GM12878 (cell line): ENCODE data around the gene ACSF2. TPM values are rescaled to one million over a fixed set of nuclear protein-coding genes. Genes with fewer than 3 reads are reported as not detected.

Experiments
- ATAC-seq: fragments of 200-7000 bp; cut with Tn5 transposase; 3 replicates; pipeline ENCODE4 v1.9.1; 2020; ENCODE audit warnings: mild to moderate bottlenecking, moderate library complexity
- BruUV-seq: library from RNA; stranded (reverse); fragments of 400-500 nt; replicated peaks from 2 replicates; lab custom pipeline; 2021; lab: Mats Ljungman, UMichigan
- CTCF ChIA-PET: fragments of 300-600 bp; sonication (Branson Sonifier 250); formaldehyde crosslinking; extraction: SDS; loops from one replicate; lab custom pipeline; 2021; ENCODE audit warnings: inconsistent platforms; lab: Yijun Ruan, JAX
- POLR2A ChIA-PET: fragments of 350-600 bp; formaldehyde crosslinking; extraction: SDS; loops from one replicate; lab custom pipeline; 2021; ENCODE audit warnings: inconsistent platforms; lab: Charles Lee
- RAD21 ChIA-PET: fragments of 300-600 bp; sonication (Branson Sonifier 250); formaldehyde crosslinking; loops from one replicate; lab custom pipeline; 2023; ENCODE audit warnings: antibody characterized with exemption; ENCODE audit not compliant: unreplicated experiment; lab: Charles Lee
- SMC1A ChIA-PET: fragments of 300-600 bp; sonication (Branson Sonifier 250); formaldehyde crosslinking; loops from one replicate; lab custom pipeline; 2023; ENCODE audit not compliant: unreplicated experiment, uncharacterized antibody; lab: Charles Lee
- DNase-seq: peaks from one replicate; pipeline ENCODE4 v3.0.0-alpha.2; 2011; ENCODE audit warnings: low read depth, low spot score
- FAIRE-seq: peaks from 3 replicates; lab custom pipeline; 2011; peaks lifted over from hg19 to GRCh38; lab: Jason Lieb, UNC
- H2AFZ ChIP-seq: 2 replicates; pipeline ENCODE4 v1.6.0; 2011; ENCODE audit warnings: low read depth, low read length, control low read depth; ENCODE audit not compliant: control insufficient read depth
- H3K27ac ChIP-seq: 2 replicates; pipeline ENCODE4 v1.5.1; 2011; ENCODE audit warnings: control low read depth; ENCODE audit not compliant: control insufficient read depth, insufficient read depth
- H3K27me3 ChIP-seq, 2 experiments: replicated peaks in 1 of 2; 2 replicates each; pipeline versions ENCODE4 v1.6.0 to v1.6.1; 2011; ENCODE audit warnings: low read length in 1 of 2; ENCODE audit not compliant: control insufficient read depth in 2 of 2, insufficient read depth in 2 of 2
- H3K36me3 ChIP-seq, 2 experiments: 2 replicates each; pipeline ENCODE4 v1.5.1; 2011; ENCODE audit warnings: low read length in 1 of 2; ENCODE audit not compliant: control insufficient read depth in 2 of 2, insufficient read depth in 2 of 2
- H3K4me1 ChIP-seq: 2 replicates; pipeline ENCODE4 v1.6.1; 2011; ENCODE audit warnings: mild to moderate bottlenecking, low read length, moderate library complexity, mixed read lengths; ENCODE audit not compliant: control insufficient read depth, insufficient read depth
- H3K4me2 ChIP-seq: 2 replicates; pipeline ENCODE4 v1.6.0; 2011; ENCODE audit warnings: control low read depth; ENCODE audit not compliant: control insufficient read depth, insufficient read depth
- H3K4me3 ChIP-seq: fragments of 200-600 bp; sonication (generic); 2 replicates; pipeline ENCODE4 v1.5.1; 2016
- H3K79me2 ChIP-seq: 2 replicates; pipeline ENCODE4 v1.6.0; 2011; ENCODE audit warnings: low read length; ENCODE audit not compliant: control insufficient read depth, insufficient read depth
- H3K9ac ChIP-seq: 2 replicates; pipeline ENCODE4 v1.8.0; 2011; ENCODE audit warnings: low read length, control low read depth, mixed read lengths; ENCODE audit not compliant: control insufficient read depth, insufficient read depth
- H3K9me3 ChIP-seq: replicated peaks from 3 replicates; pipeline ENCODE4 v1.5.1; 2011; ENCODE audit warnings: mild to moderate bottlenecking, low read length; ENCODE audit not compliant: control insufficient read depth, insufficient read depth
- H4K20me1 ChIP-seq: 2 replicates; pipeline ENCODE4 v1.6.0; 2011; ENCODE audit not compliant: control insufficient read depth, insufficient read depth
- CBX5 ChIP-seq: sonication (generic); IDR thresholded peaks from 2 replicates; pipeline ENCODE4 v1.6.1; 2016; ENCODE audit warnings: low read depth, moderate library complexity, mild to moderate bottlenecking, inconsistent platforms
- CHD4 ChIP-seq: fragments of 200-600 bp; sonication (generic); IDR thresholded peaks from 2 replicates; pipeline ENCODE4 v1.6.1; 2016; ENCODE audit warnings: mild to moderate bottlenecking
- DPF2 ChIP-seq: fragments of 450-650 bp; IDR thresholded peaks from 2 replicates; pipeline ENCODE4 v1.6.1; 2017; ENCODE audit warnings: mild to moderate bottlenecking
- EGR1 ChIP-seq, 2 experiments: IDR thresholded peaks; 1 replicate in 1 of 2; 2 replicates in 1 of 2; pipeline ENCODE4 v1.6.1; 2011 to 2012; ENCODE audit warnings: low read depth in 2 of 2, low read length in 2 of 2, borderline replicate concordance in 1 of 2, mild to moderate bottlenecking in 1 of 2, moderate library complexity in 1 of 2
- IRF4 ChIP-seq: IDR thresholded peaks from 2 replicates; pipeline ENCODE4 v1.6.1; 2011; ENCODE audit warnings: low read depth, low read length
- KDM1A ChIP-seq: fragments of 200-600 bp; sonication (generic); IDR thresholded peaks from 2 replicates; pipeline ENCODE4 v1.6.1; 2016; ENCODE audit warnings: borderline replicate concordance
- MAX ChIP-seq: IDR thresholded peaks from 2 replicates; pipeline ENCODE4 v1.6.1; 2012; ENCODE audit warnings: low read depth, low read length, improper control_type of control experiment
- NBN ChIP-seq: fragments of 450-650 bp; IDR thresholded peaks from 2 replicates; pipeline ENCODE4 v1.6.1; 2016
- NR2C2 ChIP-seq: IDR thresholded peaks from 2 replicates; pipeline ENCODE4 v1.6.1; 2011; ENCODE audit warnings: borderline replicate concordance, low read depth; ENCODE audit not compliant: control insufficient read depth, insufficient read length
- NRF1 ChIP-seq: conservative IDR thresholded peaks from 2 replicates; pipeline ENCODE4 v1.6.1; 2011; ENCODE audit warnings: mild to moderate bottlenecking, low read depth, low read length, improper control_type of control experiment
- POLR2AphosphoS2 ChIP-seq: IDR thresholded peaks from 2 replicates; pipeline ENCODE4 v1.6.1; 2011; ENCODE audit warnings: low read depth, mild to moderate bottlenecking, low read length, improper control_type of control experiment, moderate library complexity
- POU2F2 ChIP-seq: IDR thresholded peaks from 3 replicates; pipeline ENCODE4 v1.6.1; 2011; ENCODE audit warnings: low read depth, mild to moderate bottlenecking, low read length, borderline replicate concordance
- RAD51 ChIP-seq: fragments of 450-650 bp; IDR thresholded peaks from 2 replicates; pipeline ENCODE4 v1.6.1; 2016; ENCODE audit warnings: moderate library complexity, mild to moderate bottlenecking, inconsistent platforms
- REST ChIP-seq: IDR thresholded peaks from 2 replicates; pipeline ENCODE4 v1.6.1; 2012; ENCODE audit warnings: mild to moderate bottlenecking, low read depth, low read length
- SIX5 ChIP-seq: IDR thresholded peaks from 2 replicates; pipeline ENCODE4 v1.6.1; 2011; ENCODE audit warnings: mild to moderate bottlenecking, low read depth, low read length, moderate library complexity; ENCODE audit not compliant: severe bottlenecking
- SMAD5 ChIP-seq: IDR thresholded peaks from 2 replicates; pipeline ENCODE4 v1.6.1; 2016; ENCODE audit warnings: antibody characterized with exemption, low read depth
- SMC3 ChIP-seq: IDR thresholded peaks from 2 replicates; pipeline ENCODE4 v1.6.1; 2011; ENCODE audit warnings: low read length, improper control_type of control experiment, borderline replicate concordance
- TAF1 ChIP-seq: IDR thresholded peaks from 2 replicates; pipeline ENCODE4 v1.6.1; 2011; ENCODE audit warnings: mild to moderate bottlenecking, low read depth, low read length, borderline replicate concordance
- YBX1 ChIP-seq: fragments of 450-650 bp; IDR thresholded peaks from 2 replicates; pipeline ENCODE4 v1.6.1; 2016; ENCODE audit warnings: antibody characterized with exemption
- ZNF24 ChIP-seq: fragments of 450-650 bp; IDR thresholded peaks from 2 replicates; pipeline ENCODE4 v1.6.1; 2017; ENCODE audit warnings: antibody characterized with exemption, mild to moderate bottlenecking
- ZNF384 ChIP-seq: IDR thresholded peaks from 2 replicates; pipeline ENCODE4 v1.6.1; 2012; ENCODE audit warnings: low read depth, mild to moderate bottlenecking, low read length, improper control_type of control experiment, borderline replicate concordance
- WGBS: methylation state at CpG from one replicate; pipeline ENCODE4 v1.1.6; 2016; ENCODE audit warnings: low lambda C conversion rate; ENCODE audit not compliant: insufficient replicate concordance, insufficient coverage; ENCODE audit errors: missing lambda C conversion rate; 5-methylcytosine and 5-hydroxymethylcytosine counted together
- in situ Hi-C: fragments of 300-500 bp; cut with MboI; formaldehyde crosslinking; loops from 9 replicates; pipeline ENCODE4 v1.14.3; 2018; ENCODE audit warnings: mixed read lengths
- intact Hi-C: fragments of 100-400 bp; cut with micrococcal nuclease; formaldehyde crosslinking; loops from one replicate; pipeline ENCODE4 v1.14.2; 2022; ENCODE audit not compliant: unreplicated experiment
- polyA plus RNA-seq, 11 experiments: library from polyadenylated mRNA; depleted of rRNA in 4 of 11; unstranded in 6 of 11; stranded (reverse) in 5 of 11; fragments of >200 nt; fragmentation: Nextera tagmentation in 4 of 11; fragmentation: Illumina TruSeq in 1 of 11; extraction: Ambion mirVana in 4 of 11; extraction: Trizol in 1 of 11; gene quantifications; 1 replicate in 1 of 11; 2 replicates in 10 of 11; pipeline versions ENCODE4 v1.2.1 to v1.2.3, GENCODE V29; 2011 to 2016; ENCODE audit warnings: inconsistent platforms in 2 of 11, missing spikeins in 2 of 11, low read depth in 1 of 11
- total RNA-seq, 4 experiments: library from RNA; depleted of rRNA in 3 of 4; stranded (reverse); fragments of >200 nt in 3 of 4; fragmentation: Illumina TruSeq in 1 of 4; extraction: Trizol in 1 of 4; gene quantifications; 2 replicates each; pipeline versions ENCODE4 v1.2.1 to v1.2.3, GENCODE V29; 2013 to 2021

ACSF2 gene
- total and polyA plus RNA-seq, 10 of the 15 experiments (the other 5 are each of a cell fraction or from before 2014, with no cell fraction given), result 7.1 to 32.8 (median 16.8) TPM

- FAIRE-seq, result no peak
- no TSS peak for BruUV-seq
Observed at GRCh38 chr17:50491505-50491904, 65.5 kb downstream of the ACSF2 start.

GRCh38 chr17:50492214-50492613, 66.2 kb downstream of the ACSF2 start:
- in situ Hi-C loops, result no loop called here
- POLR2A ChIA-PET, result interaction anchor here (0.5 kb wide), 1 partner anchor 14 kb away, joined by 4 read pairs; no protein-coding TSS in a partner anchor
- no peak for TF ChIP-seq SMAD5
- no peak for TF ChIP-seq SMC3
- no peak for TF ChIP-seq NBN
- no peak for TF ChIP-seq POLR2AphosphoS2
- no peak for TF ChIP-seq MAX
- no peak for TF ChIP-seq NRF1
- TF ChIP-seq POU2F2, result no peak
- TF ChIP-seq SIX5, result no peak
- no peak for TF ChIP-seq TAF1
- no peak for TF ChIP-seq KDM1A
- TF ChIP-seq REST, result no peak
- no peak for TF ChIP-seq IRF4

More at GRCh38 chr17:50491505-50491904, 65.5 kb downstream of the ACSF2 start:
- intact Hi-C loops, result no loop called here
- Histone ChIP-seq H3K79me2 (no peaks in the 10 kb centered on the region), H2AFZ (no peak overlapping the region), H4K20me1 (no peaks in the 10 kb centered on the region), H3K27ac (no peak overlapping the region), H3K4me3 (no peak overlapping the region), H3K27me3 (no peaks in the 10 kb centered on the region), H3K9me3 (no peaks in the 10 kb centered on the region), H3K4me2 (no peak overlapping the region), H3K4me1 (no peaks in the 10 kb centered on the region), H3K36me3 (no peaks in the 10 kb centered on the region), H3K9ac (no peak overlapping the region)
- TF ChIP-seq YBX1 (no peak), EGR1 (IDR thresholded peaks at IDR 0.05; ENCODE audit: borderline replicate concordance in 1 of 2, low read depth in 2 of 2, low read length in 2 of 2) (no peak), DPF2 (no peak), POLR2AphosphoS2 (no peak), CBX5 (no peak), ZNF384 (no peak), NR2C2 (no peak), ZNF24 (no peak), RAD51 (no peak), CHD4 (no peak)
- in situ Hi-C loops, result no loop called here
- ChIA-PET RAD21 (no interaction called here), POLR2A (no interaction called here), SMC1A (no interaction called here), CTCF (no interaction called here)
- ATAC-seq (no peak), DNase-seq (no peak)
- WGBS, result 27% methylated on average over 1 of the region's 1 CpG

More at GRCh38 chr17:50492214-50492613, 66.2 kb downstream of the ACSF2 start:
- Histone ChIP-seq H3K9me3 (no peaks in the 10 kb centered on the region), H3K79me2 (no peaks in the 10 kb centered on the region), H3K36me3 (no peaks in the 10 kb centered on the region), H3K4me2 (no peak overlapping the region), H3K9ac (no peak overlapping the region), H3K4me1 (no peaks in the 10 kb centered on the region), H3K4me3 (no peak overlapping the region), H4K20me1 (no peaks in the 10 kb centered on the region), H2AFZ (no peak overlapping the region), H3K27ac (no peak overlapping the region), H3K27me3 (no peaks in the 10 kb centered on the region)
- ChIA-PET SMC1A (interaction anchor here (0.6 to 1.1 kb wide), 2 partner anchors 9 to 212 kb away, joined by 3 read pairs; no protein-coding TSS in a partner anchor), RAD21 (interaction anchor here (0.6 kb wide), 1 partner anchor 12 kb away, joined by 3 read pairs; no protein-coding TSS in a partner anchor), CTCF (interaction anchor here (1.4 to 2.5 kb wide), 3 partner anchors 10 to 350 kb away, joined by 3 to 12 read pairs (median 4); partner anchors contain the start of gene RSAD1)
- no TSS peak for BruUV-seq
- intact Hi-C loops, result no loop called here
- WGBS, result 79% methylated on average over 8 of the region's 8 CpGs
- no peak for FAIRE-seq
- ATAC-seq, result no peak
- DNase-seq, result no peak
